Type B pancreatic cell (in vitro differentiated cells): ENCODE data around the gene C1orf141. TPM values are rescaled to one million over a fixed set of nuclear protein-coding genes. Genes with fewer than 3 reads are reported as not detected.
A peak's percentile ranks its signal among the peaks of the same experiment; 100 is the strongest.

ENCODE experiments used
- DNase-seq: peaks from one replicate; pipeline ENCODE4 v3.0.0; 2021; ENCODE audit warnings: mixed read lengths; ENCODE audit not compliant: unreplicated experiment; ENCODE audit errors: extremely low spot score
- H3K27ac Mint-ChIP-seq: 2 replicates; pipeline ENCODE4 v1.8.0; 2021; ENCODE audit warnings: mild to moderate bottlenecking, mixed read lengths
- H3K27me3 Mint-ChIP-seq: 2 replicates; pipeline ENCODE4 v1.8.0; 2021; ENCODE audit warnings: mixed read lengths
- H3K36me3 Mint-ChIP-seq: 2 replicates; pipeline ENCODE4 v1.8.0; 2021; ENCODE audit warnings: mixed read lengths
- H3K4me1 Mint-ChIP-seq: one replicate; pipeline ENCODE4 v1.8.0; 2021; ENCODE audit warnings: mixed read lengths; ENCODE audit not compliant: unreplicated experiment
- H3K4me3 Mint-ChIP-seq: 2 replicates; pipeline ENCODE4 v1.8.0; 2021; ENCODE audit warnings: mild to moderate bottlenecking, mixed read lengths
- H3K9me3 Mint-ChIP-seq: 2 replicates; pipeline ENCODE4 v1.8.0; 2021; ENCODE audit warnings: mixed read lengths
- total RNA-seq: library from RNA; stranded (reverse); gene quantifications from 2 replicates; pipeline ENCODE4 v1.2.1, GENCODE V29; 2021; ENCODE audit warnings: low replicate concordance
- TF ChIP-seq, protein P1 (sequence below): fragments of 200-600 bp; sonication (generic); conservative IDR thresholded peaks from 2 replicates; pipeline ENCODE4 v1.5.0; 2021; ENCODE audit warnings: antibody characterized with exemption, mild to moderate bottlenecking

Gene C1orf141
- total RNA-seq, 1 donor from 2014 or later: not detected

DNA sequence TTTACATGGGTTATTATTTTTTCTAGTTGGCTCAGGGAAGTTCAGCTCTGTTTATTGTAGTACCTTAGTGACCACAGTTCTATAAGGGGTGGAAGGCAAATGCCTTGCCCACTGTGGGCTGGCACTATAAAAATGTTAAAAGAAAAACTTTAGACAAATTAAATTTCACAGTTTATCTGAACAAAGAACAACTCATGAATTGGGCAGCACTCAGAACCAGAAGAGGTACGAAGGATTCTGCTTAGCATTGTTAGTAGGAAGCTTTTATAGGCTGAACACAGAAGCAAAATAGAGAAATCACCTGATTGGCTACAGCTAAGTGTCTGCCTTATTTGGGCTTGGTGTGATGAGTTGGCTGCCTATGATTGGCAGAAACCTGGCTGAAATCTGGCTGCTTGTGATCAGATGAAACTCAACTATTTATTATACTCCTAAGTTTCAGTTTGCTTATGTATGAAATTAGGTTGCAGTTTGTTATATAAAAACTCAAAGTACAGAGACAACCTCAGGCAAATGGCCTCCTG lies 45.0 kb downstream of the C1orf141 start:
- TF ChIP-seq, protein P1, sequence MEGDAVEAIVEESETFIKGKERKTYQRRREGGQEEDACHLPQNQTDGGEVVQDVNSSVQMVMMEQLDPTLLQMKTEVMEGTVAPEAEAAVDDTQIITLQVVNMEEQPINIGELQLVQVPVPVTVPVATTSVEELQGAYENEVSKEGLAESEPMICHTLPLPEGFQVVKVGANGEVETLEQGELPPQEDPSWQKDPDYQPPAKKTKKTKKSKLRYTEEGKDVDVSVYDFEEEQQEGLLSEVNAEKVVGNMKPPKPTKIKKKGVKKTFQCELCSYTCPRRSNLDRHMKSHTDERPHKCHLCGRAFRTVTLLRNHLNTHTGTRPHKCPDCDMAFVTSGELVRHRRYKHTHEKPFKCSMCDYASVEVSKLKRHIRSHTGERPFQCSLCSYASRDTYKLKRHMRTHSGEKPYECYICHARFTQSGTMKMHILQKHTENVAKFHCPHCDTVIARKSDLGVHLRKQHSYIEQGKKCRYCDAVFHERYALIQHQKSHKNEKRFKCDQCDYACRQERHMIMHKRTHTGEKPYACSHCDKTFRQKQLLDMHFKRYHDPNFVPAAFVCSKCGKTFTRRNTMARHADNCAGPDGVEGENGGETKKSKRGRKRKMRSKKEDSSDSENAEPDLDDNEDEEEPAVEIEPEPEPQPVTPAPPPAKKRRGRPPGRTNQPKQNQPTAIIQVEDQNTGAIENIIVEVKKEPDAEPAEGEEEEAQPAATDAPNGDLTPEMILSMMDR: no peak
- H3K27ac Mint-ChIP-seq: no peak overlapping the region
- H3K4me1 Mint-ChIP-seq: no peaks in the 10 kb centered on the region

DNA sequence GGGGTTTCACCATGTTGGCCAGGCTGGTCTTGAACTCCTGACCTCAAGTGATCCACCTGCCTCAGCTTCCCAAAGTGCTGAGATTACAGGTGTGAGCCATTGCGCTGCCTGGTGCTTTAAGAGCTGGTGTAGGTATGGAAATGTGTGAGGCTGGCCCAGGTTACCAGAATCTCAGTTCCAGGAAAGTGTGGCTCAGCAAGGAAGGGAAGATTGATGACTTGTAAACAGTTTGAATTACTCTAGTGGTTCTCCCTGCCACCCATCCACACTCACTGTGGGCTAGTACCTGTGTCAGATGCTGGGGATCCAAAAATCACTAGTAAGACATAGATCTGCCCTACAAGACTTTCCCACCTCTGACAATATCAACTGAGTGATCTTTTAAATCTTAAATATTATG lies 46.3 kb downstream of the C1orf141 start:
- no peak overlapping the region for H3K27ac Mint-ChIP-seq
- TF ChIP-seq, protein P1: no peak
- DNase-seq: no peak
- no peaks in the 10 kb centered on the region for H3K9me3 Mint-ChIP-seq
- no peaks in the 10 kb centered on the region for H3K4me1 Mint-ChIP-seq
- no peaks in the 10 kb centered on the region for H3K36me3 Mint-ChIP-seq
- no peak overlapping the region for H3K4me3 Mint-ChIP-seq
- H3K27me3 Mint-ChIP-seq: no peaks in the 10 kb centered on the region

More for the DNA sequence above, 45.0 kb downstream of the C1orf141 start:
- H3K9me3 Mint-ChIP-seq: no peaks in the 10 kb centered on the region
- no peaks in the 10 kb centered on the region for H3K36me3 Mint-ChIP-seq
- no peaks in the 10 kb centered on the region for H3K27me3 Mint-ChIP-seq
- no peak overlapping the region for H3K4me3 Mint-ChIP-seq
- no peak for DNase-seq

DNA sequence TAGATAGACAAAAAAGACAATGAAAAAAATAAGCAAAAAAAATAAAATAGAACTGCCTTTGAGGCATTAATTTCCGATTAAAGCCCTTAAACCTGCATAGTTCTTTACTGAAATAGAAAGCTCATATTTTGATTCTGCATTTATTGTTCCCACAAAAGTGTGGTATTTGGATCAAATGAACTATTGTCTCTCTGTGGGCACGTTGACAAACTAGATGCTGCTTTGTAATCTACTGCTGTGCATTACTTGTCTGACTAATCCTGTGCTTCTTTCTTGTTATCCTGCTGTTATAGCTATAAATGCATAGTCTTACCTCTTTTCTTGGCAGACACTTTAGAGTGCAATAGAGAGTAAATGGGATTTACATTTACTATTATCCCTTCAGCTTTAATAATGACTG lies 49.4 kb downstream of the C1orf141 start:
- Mint-ChIP-seq H3K4me1 (no peaks in the 10 kb centered on the region), H3K27ac (no peak overlapping the region), H3K27me3 (no peaks in the 10 kb centered on the region), H3K4me3 (no peak overlapping the region), H3K9me3 (no peaks in the 10 kb centered on the region), H3K36me3 (no peaks in the 10 kb centered on the region)
- TF ChIP-seq, protein P1: no peak
- DNase-seq: no peak

DNA sequence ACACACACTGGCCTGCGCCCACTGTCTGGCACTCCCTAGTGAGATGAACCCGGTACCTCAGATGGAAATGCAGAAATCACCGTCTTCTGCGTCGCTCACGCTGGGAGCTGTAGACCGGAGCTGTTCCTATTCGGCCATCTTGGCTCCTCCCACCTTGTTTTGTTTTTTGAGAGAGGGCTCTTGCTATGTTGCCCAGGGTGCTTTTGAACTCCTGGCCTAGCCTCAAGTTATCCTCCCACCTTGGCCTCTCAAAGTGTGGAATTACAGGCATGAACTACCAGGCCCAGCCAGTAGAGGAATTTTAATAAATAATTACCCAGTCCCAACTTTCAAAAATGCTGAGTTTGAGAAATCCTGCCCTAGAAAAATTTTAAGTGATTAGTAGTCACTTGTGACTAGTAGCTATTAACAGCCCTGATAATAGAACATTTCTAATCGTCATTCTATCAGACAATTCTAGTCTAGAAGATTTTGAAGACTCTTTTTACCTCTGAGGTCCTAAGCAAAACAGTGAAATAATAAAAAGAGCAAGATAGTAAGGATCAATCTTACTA lies 49.9 kb downstream of the C1orf141 start:
- Mint-ChIP-seq H3K27me3 (no peaks in the 10 kb centered on the region), H3K4me1 (no peaks in the 10 kb centered on the region), H3K9me3 (no peaks in the 10 kb centered on the region), H3K4me3 (no peak overlapping the region), H3K27ac (no peak overlapping the region), H3K36me3 (no peaks in the 10 kb centered on the region)
- DNase-seq: no peak
- TF ChIP-seq, protein P1: peak; percentile 46

DNA sequence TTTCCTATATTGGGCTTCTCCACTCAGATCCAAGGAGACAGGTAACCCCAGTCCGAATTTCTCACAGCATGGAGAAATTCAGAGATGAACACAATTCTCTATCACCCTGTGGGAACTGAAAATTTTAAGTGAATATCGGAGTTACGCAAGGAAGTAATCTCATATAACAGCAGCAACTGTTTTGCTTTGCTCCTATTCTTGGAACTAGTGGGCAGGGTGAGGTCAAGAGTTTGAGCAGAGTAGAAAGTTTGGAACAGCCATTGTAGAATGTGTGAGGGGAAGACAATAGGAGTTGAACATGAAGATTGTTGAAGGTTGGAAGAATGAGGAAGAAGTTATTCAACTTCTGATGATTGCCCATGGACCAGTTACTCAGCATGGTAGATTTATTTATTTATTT lies 56.5 kb downstream of the C1orf141 start:
- H3K9me3 Mint-ChIP-seq: no peaks in the 10 kb centered on the region
- no peak for DNase-seq
- no peaks in the 10 kb centered on the region for H3K4me1 Mint-ChIP-seq
- no peak overlapping the region for H3K27ac Mint-ChIP-seq
- H3K27me3 Mint-ChIP-seq: no peaks in the 10 kb centered on the region
- TF ChIP-seq, protein P1: no peak
- no peaks in the 10 kb centered on the region for H3K36me3 Mint-ChIP-seq
- H3K4me3 Mint-ChIP-seq: no peak overlapping the region
